NAMALWA (cell line): ENCODE measurements around the gene IMPDH2.

Experiments used
- DNase-seq: peaks from one replicate; pipeline ENCODE4 v3.0.0-alpha.2; 2015; ENCODE audit warnings: low spot score

Gene IMPDH2

GRCh38 chr3:49028673-49029562 lies at the start of gene IMPDH2:
IMPDH2 (minus strand) TSS chr3:49029398; CDS start chr3:49029350, 48 bp downstream.
- peak; percentile 88 for DNase-seq

GRCh38 chr3:49076646-49077045 lies 47.4 kb upstream of the IMPDH2 start:
- no peak for DNase-seq

- DNase-seq, result no peak
Observed at GRCh38 chr3:49076116-49076515, 46.9 kb upstream of the IMPDH2 start.

- no peak for DNase-seq
Observed at GRCh38 chr3:49058011-49058410, 28.8 kb upstream of the IMPDH2 start.

GRCh38 chr3:49057268-49057667 lies 28.1 kb upstream of the IMPDH2 start:
- DNase-seq, result no peak

- no peak for DNase-seq
Observed at GRCh38 chr3:49054344-49054862, 25.2 kb upstream of the IMPDH2 start.

- no peak for DNase-seq
Observed at GRCh38 chr3:49053543-49053942, 24.3 kb upstream of the IMPDH2 start.

- no peak for DNase-seq
Observed at GRCh38 chr3:49035281-49035680, 6.1 kb upstream of the IMPDH2 start.

- DNase-seq, result no peak
Observed at GRCh38 chr3:49034650-49035049, 5.5 kb upstream of the IMPDH2 start.

- no peak for DNase-seq
Observed at GRCh38 chr3:49032646-49033304, 3.6 kb upstream of the IMPDH2 start.

- no peak for DNase-seq
Observed at GRCh38 chr3:49030321-49030720, 1.1 kb upstream of the IMPDH2 start.

GRCh38 chr3:49029563-49029884 lies 326 bp upstream of the IMPDH2 start:
- DNase-seq, result no peak

GRCh38 chr3:49028298-49028672 lies 913 bp downstream of the IMPDH2 start:
- no peak for DNase-seq

- DNase-seq, result no peak
Observed at GRCh38 chr3:49027634-49028033, 1.6 kb downstream of the IMPDH2 start.

- no peak for DNase-seq
Observed at GRCh38 chr3:49026536-49026935, 2.7 kb downstream of the IMPDH2 start.

- no peak for DNase-seq
Observed at GRCh38 chr3:49025793-49026520, 3.2 kb downstream of the IMPDH2 start.

GRCh38 chr3:49025005-49025792 lies 4.0 kb downstream of the IMPDH2 start:
- peak; percentile 44 for DNase-seq

- DNase-seq, result no peak
Observed at GRCh38 chr3:49024449-49024848, 4.7 kb downstream of the IMPDH2 start.

- DNase-seq, result no peak
Observed at GRCh38 chr3:49023775-49024174, 5.4 kb downstream of the IMPDH2 start.

GRCh38 chr3:49022688-49023171 lies 6.5 kb downstream of the IMPDH2 start:
- DNase-seq, result peak; percentile 41

GRCh38 chr3:49021813-49022687 lies 7.1 kb downstream of the IMPDH2 start, which contains the start of gene NDUFAF3:
NDUFAF3 (plus strand) TSS chr3:49022121; CDS start chr3:49022145, 24 bp downstream.
- DNase-seq, result peak; percentile 94
